ENCODE results near the gene MAP3K21. TPM values are rescaled to one million over a fixed set of nuclear protein-coding genes. Genes with fewer than 3 reads are reported as not detected.

Gene MAP3K21
- total RNA-seq, 4 donors from 2014 or later, result 0.26 to 5.6 (median 2.0) TPM

DNA sequence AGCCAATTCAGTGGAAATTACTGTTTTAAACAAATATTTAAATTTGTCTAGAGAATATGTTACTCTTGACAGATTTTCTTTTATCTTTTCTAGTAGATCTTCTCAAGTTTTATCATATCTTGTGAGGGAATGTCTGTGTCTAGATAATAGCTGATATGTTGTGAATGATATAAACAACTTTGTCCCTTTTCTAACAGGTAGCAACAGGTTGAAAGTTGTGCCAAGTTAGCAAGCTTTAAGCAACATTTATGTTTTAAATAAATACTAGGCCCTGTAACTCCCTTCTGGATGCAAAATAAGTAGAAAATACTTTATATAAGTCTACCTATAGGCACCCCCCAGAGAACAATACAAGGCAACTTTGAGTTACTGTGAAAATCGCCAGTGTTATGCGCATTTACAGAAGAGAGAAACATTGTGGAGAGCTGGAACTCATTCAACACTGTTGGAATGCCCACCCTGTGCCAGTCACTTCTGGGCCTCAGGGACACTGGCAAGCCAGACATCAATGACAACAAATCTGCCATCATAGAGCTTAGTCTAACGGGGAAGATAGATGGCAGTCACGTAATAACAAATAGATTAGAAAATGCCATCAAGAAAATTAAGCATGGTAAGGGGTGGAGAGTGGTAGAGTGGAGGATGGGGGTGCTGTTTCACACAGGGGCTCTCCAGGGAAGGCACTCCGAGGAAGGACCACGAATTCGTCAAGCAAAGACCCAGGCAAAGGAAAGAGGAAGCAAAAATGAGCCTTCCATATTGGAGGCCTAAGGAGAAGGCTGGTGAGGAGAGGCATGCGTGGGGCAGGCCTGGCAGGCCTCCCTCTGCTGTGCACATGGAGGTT, 4.4 kb downstream of the MAP3K21 start:
- DNase-seq, result no peak
- intact Hi-C loops (cut with DNase I; ENCODE audit: low total_unique reads), result no loop called here
- Histone ChIP-seq H3K4me1 (peaks cover 0 to 9% of the 10 kb centered on the region in 2 donors), H3K36me3 (no peaks in the 10 kb centered on the region), H3K27me3 (peaks cover 0 to 5% of the 10 kb centered on the region in 2 donors), H3K9me3 (no peaks in the 10 kb centered on the region), H3K27ac (no peak overlapping the region), H3K4me3 (no peak overlapping the region)
- TF ChIP-seq, protein P1, sequence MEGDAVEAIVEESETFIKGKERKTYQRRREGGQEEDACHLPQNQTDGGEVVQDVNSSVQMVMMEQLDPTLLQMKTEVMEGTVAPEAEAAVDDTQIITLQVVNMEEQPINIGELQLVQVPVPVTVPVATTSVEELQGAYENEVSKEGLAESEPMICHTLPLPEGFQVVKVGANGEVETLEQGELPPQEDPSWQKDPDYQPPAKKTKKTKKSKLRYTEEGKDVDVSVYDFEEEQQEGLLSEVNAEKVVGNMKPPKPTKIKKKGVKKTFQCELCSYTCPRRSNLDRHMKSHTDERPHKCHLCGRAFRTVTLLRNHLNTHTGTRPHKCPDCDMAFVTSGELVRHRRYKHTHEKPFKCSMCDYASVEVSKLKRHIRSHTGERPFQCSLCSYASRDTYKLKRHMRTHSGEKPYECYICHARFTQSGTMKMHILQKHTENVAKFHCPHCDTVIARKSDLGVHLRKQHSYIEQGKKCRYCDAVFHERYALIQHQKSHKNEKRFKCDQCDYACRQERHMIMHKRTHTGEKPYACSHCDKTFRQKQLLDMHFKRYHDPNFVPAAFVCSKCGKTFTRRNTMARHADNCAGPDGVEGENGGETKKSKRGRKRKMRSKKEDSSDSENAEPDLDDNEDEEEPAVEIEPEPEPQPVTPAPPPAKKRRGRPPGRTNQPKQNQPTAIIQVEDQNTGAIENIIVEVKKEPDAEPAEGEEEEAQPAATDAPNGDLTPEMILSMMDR (IDR thresholded peaks at IDR 0.05), result no peak
- TF ChIP-seq POLR2A (IDR thresholded peaks at IDR 0.05), result no peak

DNA sequence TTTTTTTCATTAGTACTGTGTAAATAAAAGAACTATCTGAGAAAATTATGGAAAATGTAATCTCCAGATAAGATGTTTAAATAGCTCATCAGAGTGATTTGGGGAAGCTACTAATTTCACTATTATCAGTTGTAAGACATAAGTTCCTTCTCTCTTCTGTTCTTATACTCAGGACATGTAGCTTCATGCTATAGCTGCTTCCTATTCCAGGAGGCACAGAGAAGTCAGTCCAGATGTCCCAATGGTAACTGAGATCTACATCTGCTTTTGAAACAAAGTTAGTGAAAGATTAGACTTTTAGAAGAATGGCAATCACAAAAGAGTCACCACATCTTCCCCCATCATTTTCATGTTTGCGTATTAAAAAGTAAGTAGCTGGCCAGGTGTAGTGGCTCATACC, 5.6 kb downstream of the MAP3K21 start:
- no peak overlapping the region for H3K4me3 ChIP-seq
- no peaks in the 10 kb centered on the region for H3K36me3 ChIP-seq
- TF ChIP-seq POLR2A (IDR thresholded peaks at IDR 0.05), result no peak
- TF ChIP-seq, protein P1 (IDR thresholded peaks at IDR 0.05), result no peak
- H3K9me3 ChIP-seq, result no peaks in the 10 kb centered on the region
- intact Hi-C loops (cut with DNase I; ENCODE audit: low total_unique reads), result no loop called here
- peaks cover 0 to 5% of the 10 kb centered on the region in 2 donors for H3K27me3 ChIP-seq
- no peak overlapping the region for H3K27ac ChIP-seq
- peaks cover 0 to 9% of the 10 kb centered on the region in 2 donors for H3K4me1 ChIP-seq
- DNase-seq, result no peak

DNA sequence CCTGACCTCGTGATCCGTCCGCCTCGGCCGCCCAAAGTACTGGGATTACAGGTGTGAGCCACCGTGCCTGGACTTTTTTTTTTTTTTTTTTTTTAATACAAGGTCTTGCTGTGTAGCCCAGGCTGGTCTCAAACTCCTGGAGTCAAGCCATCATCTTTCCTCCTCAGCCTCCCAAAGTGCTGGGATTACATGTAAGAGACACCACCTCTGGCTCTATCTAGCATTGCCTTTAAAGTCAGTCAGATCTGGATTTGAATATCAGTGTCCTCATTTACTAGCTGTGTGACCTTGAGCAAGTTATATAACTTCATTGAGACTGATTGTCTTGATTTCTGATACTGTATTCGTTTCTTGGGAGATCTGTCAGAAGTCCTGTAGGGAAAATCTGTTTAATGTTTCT, 6.6 kb downstream of the MAP3K21 start:
- no peaks in the 10 kb centered on the region for H3K9me3 ChIP-seq
- H3K4me1 ChIP-seq, result no peaks in the 10 kb centered on the region
- peaks cover 0 to 5% of the 10 kb centered on the region in 2 donors for H3K27me3 ChIP-seq
- no peaks in the 10 kb centered on the region for H3K36me3 ChIP-seq
- no peak overlapping the region for H3K27ac ChIP-seq
- H3K4me3 ChIP-seq, result no peak overlapping the region
- intact Hi-C loops (cut with DNase I; ENCODE audit: low total_unique reads), result no loop called here
- no peak for TF ChIP-seq POLR2A (IDR thresholded peaks at IDR 0.05)
- TF ChIP-seq, protein P1 (IDR thresholded peaks at IDR 0.05), result no peak
- no peak for DNase-seq

DNA sequence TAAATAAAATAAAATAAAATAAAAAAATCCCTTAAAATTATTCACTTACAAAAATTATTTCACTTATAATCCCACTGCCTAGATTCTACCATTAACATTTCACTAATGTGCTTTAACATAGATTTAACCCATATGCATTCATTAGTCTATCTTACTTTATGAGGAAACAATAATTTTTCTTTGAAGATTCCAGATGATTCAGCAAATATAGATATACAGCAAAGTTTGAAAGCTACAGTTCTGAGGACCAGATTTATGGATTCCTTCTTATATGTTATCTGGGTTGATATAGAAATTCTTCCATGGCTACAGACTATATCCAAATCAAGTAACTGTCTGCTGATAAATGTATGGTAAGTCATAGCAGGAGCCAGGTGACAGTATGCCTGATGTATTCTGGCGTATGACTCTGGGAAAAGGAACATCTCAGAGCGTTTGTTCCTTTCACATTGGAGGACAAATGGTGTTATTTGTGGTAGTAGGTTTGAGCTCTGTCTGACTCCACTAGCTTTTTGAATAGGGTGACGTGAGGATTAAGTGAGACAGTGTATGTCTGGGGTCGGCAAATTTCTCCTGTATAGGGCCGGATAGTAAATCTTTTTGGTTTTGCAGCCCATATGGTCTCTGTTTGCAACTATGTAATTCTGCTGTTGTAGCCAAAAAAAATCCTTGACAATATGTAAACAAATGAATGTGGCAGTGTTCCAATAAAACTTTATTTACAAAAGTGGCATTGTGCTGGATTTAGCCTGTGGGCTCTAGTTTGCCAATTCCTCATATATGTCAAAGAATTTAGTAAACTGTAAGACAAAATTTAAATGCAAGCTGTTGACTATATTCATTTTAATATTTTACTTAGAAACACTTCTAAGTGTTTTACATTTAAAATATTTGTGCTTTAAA, 9.3 kb downstream of the MAP3K21 start:
- DNase-seq, result no peak
- Histone ChIP-seq H3K27ac (no peak overlapping the region), H3K4me1 (no peaks in the 10 kb centered on the region), H3K36me3 (no peaks in the 10 kb centered on the region), H3K4me3 (no peak overlapping the region), H3K27me3 (no peaks in the 10 kb centered on the region), H3K9me3 (no peaks in the 10 kb centered on the region)
- no peak for TF ChIP-seq POLR2A (IDR thresholded peaks at IDR 0.05)
- TF ChIP-seq, protein P1 (IDR thresholded peaks at IDR 0.05), result no peak
- intact Hi-C loops (cut with DNase I; ENCODE audit: low total_unique reads), result no loop called here

DNA sequence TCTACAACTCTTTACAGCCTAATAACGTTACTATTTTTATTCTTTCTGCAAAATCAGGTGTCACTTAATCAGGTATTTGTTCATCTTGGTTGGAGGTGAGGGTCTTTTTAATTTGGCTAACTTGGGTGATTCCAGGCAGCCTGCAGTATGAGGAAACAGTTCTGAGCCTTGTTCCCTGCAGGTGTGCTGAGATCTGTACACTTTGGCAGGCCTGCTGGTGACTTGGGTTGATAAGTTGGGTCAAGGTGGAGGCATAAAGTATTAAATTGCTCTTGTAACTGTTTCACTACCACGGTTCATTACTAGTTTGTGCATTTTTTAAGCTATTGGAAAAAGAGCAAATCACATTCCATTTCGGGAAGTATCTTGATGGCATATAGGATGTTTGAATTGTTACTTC, 10.0 kb downstream of the MAP3K21 start:
- Histone ChIP-seq H3K4me1 (no peaks in the 10 kb centered on the region), H3K36me3 (no peaks in the 10 kb centered on the region), H3K27me3 (no peaks in the 10 kb centered on the region), H3K4me3 (no peak overlapping the region), H3K9me3 (no peaks in the 10 kb centered on the region), H3K27ac (no peak overlapping the region)
- DNase-seq, result no peak
- TF ChIP-seq POLR2A (IDR thresholded peaks at IDR 0.05), result no peak
- TF ChIP-seq, protein P1 (IDR thresholded peaks at IDR 0.05), result no peak
- intact Hi-C loops (cut with DNase I; ENCODE audit: low total_unique reads), result no loop called here

Data from uterus (tissue), 4 donors.